WTC11 (cell line): ENCODE data around the gene CTBP1.

Experiments
- CTCF ChIP-seq: fragments of 200-600 bp; IDR thresholded peaks from 2 replicates; pipeline ENCODE4 v1.8.0; 2022; ENCODE audit warnings: antibody characterized with exemption
- SMAD4 ChIP-seq: sonication (generic); formaldehyde crosslinking; IDR thresholded peaks from 2 replicates; pipeline ENCODE4 v1.8.0; 2022; ENCODE audit warnings: mild to moderate bottlenecking, missing genetic modification reagents
- ZNF671 ChIP-seq: fragments of 250-450 bp; sonication (Bioruptor Pico); IDR thresholded peaks from 2 replicates; pipeline ENCODE4 v1.8.0; 2021; ENCODE audit warnings: mild to moderate bottlenecking
- TF ChIP-seq, protein P1 (sequence below): sonication (generic); formaldehyde crosslinking; conservative IDR thresholded peaks from 2 replicates; pipeline ENCODE4 v1.8.1; 2023; ENCODE audit warnings: mild to moderate bottlenecking, low read depth, missing genetic modification reagents, moderate library complexity

GRCh38 chr4:1294424-1294823, 45.5 kb upstream of the CTBP1 start:
- TF ChIP-seq CTCF (no peak), ZNF671 (CRISPR knock-in tag) (no peak), SMAD4 (CRISPR knock-in tag) (no peak)
- TF ChIP-seq, protein P1, sequence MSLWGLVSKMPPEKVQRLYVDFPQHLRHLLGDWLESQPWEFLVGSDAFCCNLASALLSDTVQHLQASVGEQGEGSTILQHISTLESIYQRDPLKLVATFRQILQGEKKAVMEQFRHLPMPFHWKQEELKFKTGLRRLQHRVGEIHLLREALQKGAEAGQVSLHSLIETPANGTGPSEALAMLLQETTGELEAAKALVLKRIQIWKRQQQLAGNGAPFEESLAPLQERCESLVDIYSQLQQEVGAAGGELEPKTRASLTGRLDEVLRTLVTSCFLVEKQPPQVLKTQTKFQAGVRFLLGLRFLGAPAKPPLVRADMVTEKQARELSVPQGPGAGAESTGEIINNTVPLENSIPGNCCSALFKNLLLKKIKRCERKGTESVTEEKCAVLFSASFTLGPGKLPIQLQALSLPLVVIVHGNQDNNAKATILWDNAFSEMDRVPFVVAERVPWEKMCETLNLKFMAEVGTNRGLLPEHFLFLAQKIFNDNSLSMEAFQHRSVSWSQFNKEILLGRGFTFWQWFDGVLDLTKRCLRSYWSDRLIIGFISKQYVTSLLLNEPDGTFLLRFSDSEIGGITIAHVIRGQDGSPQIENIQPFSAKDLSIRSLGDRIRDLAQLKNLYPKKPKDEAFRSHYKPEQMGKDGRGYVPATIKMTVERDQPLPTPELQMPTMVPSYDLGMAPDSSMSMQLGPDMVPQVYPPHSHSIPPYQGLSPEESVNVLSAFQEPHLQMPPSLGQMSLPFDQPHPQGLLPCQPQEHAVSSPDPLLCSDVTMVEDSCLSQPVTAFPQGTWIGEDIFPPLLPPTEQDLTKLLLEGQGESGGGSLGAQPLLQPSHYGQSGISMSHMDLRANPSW, result no peak
